Thymus (tissue), 11 donors: ENCODE measurements around the gene SELENOP. TPM values are rescaled to one million over a fixed set of nuclear protein-coding genes. Genes with fewer than 3 reads are reported as not detected.
"Not testable (repeated sequence)": the region's sequence is repeated elsewhere in the genome, so short reads cannot be mapped to it uniquely, and the experiment has no call there.

Experiments used
- DNase-seq, 9 donors: peaks; one replicate each; pipeline ENCODE4 v3.0.0-alpha.2; 2013; ENCODE audit warnings: low spot score in 9 of 9, low read depth in 6 of 9, missing footprints in 1 of 9
- H3K27ac ChIP-seq, 2 donors: one replicate each; pipeline ENCODE4 v1.5.1; 2013; ENCODE audit warnings: control low read depth in 1 of 2, low read depth in 1 of 2, low read length in 1 of 2, mild to moderate bottlenecking in 1 of 2, moderate library complexity in 1 of 2
- H3K27me3 ChIP-seq, 2 donors: one replicate each; pipeline ENCODE4 v1.5.1; 2013; ENCODE audit warnings: low read length in 1 of 2; ENCODE audit not compliant: control insufficient read depth in 2 of 2, insufficient read depth in 1 of 2
- H3K36me3 ChIP-seq, 2 donors: one replicate each; pipeline ENCODE4 v1.5.1; 2013; ENCODE audit warnings: low read length in 1 of 2, mild to moderate bottlenecking in 1 of 2, moderate library complexity in 1 of 2; ENCODE audit not compliant: control insufficient read depth in 2 of 2, insufficient read depth in 2 of 2
- H3K4me1 ChIP-seq, 2 donors: one replicate each; pipeline ENCODE4 v1.5.1; 2013; ENCODE audit warnings: low read length in 2 of 2; ENCODE audit not compliant: control insufficient read depth in 2 of 2, insufficient read depth in 2 of 2
- H3K4me3 ChIP-seq, 2 donors: one replicate each; pipeline ENCODE4 v1.5.1; 2013; ENCODE audit warnings: low read length in 2 of 2, control low read depth in 1 of 2, mild to moderate bottlenecking in 1 of 2
- H3K9me3 ChIP-seq, 2 donors: one replicate each; pipeline ENCODE4 v1.5.1; 2013; ENCODE audit warnings: low read length in 1 of 2, mild to moderate bottlenecking in 1 of 2; ENCODE audit not compliant: control insufficient read depth in 2 of 2, insufficient read depth in 1 of 2
- WGBS: extraction: QIAGEN DNeasy Blood & Tissue Kit; methylation state at CpG from one replicate; pipeline ENCODE4 v1.1.7; 2013; 5-methylcytosine and 5-hydroxymethylcytosine counted together
- polyA plus RNA-seq: library from polyadenylated mRNA; stranded (reverse); fragments of 200-250 nt; gene quantifications from one replicate; pipeline ENCODE4 v1.2.3, GENCODE V29; 2013
- total RNA-seq: library from RNA; stranded (reverse); fragments of 120-200 nt; gene quantifications from one replicate; pipeline ENCODE4 v1.2.4, GENCODE V29; 2013
- donor health status: healthy.

SELENOP gene
- total and polyA plus RNA-seq, 2 donors, result 104 to 115 TPM

DNA sequence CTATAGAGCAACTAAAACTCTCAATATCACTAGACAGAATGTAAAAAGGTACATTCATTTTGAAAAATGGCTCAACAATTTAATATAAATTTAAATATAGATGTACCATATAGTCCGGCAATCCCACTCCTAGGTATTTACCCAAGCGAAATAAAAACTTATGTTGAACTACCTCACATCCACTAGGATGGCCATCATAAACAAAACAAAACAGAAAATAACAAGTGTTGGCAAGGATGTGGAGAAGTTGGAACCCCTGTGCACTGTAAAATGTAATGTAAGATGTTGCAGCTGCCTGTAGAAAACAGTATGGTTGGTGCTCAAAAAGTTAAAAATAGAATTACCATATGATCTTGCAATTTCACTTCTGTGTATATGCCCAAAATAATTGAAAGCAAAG, 36.9 kb upstream of the SELENOP start:
- no peak overlapping the region for H3K27ac ChIP-seq
- no peaks in the 10 kb centered on the region for H3K36me3 ChIP-seq
- DNase-seq, result no peak
- H3K4me3 ChIP-seq, result no peak overlapping the region
- H3K27me3 ChIP-seq, result no peaks in the 10 kb centered on the region
- no peaks in the 10 kb centered on the region for H3K9me3 ChIP-seq
- 95% methylated on average over 2 of the region's 2 CpGs for WGBS
- no peaks in the 10 kb centered on the region for H3K4me1 ChIP-seq

GRCh38 chr5:42844408-42844807, 32.7 kb upstream of the SELENOP start:
- H3K4me1 ChIP-seq, DNase-seq, H3K27ac ChIP-seq, H3K27me3 ChIP-seq, H3K4me3 ChIP-seq, H3K9me3 ChIP-seq, H3K36me3 ChIP-seq: not testable (repeated sequence)
- 98% methylated on average over 4 of the region's 4 CpGs for WGBS

DNA sequence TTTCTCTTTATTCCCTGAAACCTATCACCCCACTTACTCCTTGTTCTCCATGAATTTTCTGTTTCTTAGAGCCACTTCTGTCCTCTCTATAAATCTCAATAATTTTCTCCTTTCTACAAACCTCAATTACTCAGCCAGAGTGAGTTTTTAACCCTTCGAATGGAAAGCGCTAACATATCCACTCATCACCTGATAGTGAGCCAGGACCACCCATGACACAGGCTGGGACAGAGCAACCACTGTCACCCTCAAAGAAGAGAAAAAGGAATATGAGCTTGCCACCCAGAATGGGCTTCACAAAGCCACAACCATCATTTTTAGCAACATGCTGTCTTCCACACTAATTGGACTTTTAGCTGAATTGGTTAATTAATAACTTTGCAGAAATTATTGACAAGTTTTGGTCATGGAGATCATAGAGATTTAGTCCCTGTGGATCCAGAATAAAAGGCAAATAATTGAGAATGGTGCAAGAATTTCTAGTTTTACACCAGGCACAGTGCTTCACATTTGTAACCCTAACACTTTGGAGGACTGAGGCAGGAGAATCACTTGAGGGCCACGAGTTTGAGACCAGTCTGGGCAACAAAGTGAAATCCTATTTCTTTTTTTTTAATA, 32.1 kb upstream of the SELENOP start:
- Histone ChIP-seq H3K27ac (no peak overlapping the region), H3K4me3 (no peak overlapping the region), H3K4me1 (no peaks in the 10 kb centered on the region), H3K9me3 (no peaks in the 10 kb centered on the region), H3K36me3 (no peaks in the 10 kb centered on the region), H3K27me3 (no peaks in the 10 kb centered on the region)
- DNase-seq, result no peak
- WGBS, result 86% methylated on average over 3 of the region's 3 CpGs

DNA sequence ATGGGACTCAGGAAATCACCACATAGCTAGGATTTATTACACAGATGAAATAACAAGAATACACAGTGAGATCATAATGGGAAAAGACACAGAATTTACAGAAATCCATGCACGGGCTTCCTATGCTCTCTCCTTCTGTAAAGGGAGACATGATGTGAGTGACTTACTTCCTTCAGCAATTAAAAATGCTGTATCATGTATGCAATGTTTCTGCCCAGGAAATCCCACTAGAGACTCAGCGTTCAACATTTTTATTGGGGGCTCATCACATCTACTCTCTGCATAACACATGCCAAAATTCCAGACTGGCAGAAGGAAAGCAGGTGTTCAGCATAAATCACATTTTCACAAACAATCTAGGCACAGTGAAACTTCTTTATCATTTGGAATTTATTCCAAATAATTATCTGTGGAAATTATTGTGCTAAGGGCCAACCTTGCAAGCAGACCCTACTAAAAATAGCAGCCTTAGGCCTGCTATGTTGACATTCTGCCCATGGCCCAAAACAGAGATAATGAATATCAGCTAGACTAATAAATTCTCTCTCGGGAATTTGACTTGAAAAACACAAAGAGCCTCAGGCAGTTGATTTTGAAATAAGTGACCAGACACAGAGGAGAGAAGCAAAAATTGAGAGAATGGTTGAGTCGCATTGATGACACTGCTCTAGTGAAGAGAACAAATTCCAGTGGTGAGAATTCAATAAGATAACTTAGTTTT, 31.4 kb upstream of the SELENOP start:
- Histone ChIP-seq H3K4me1 (no peaks in the 10 kb centered on the region), H3K27me3 (no peaks in the 10 kb centered on the region), H3K4me3 (no peak overlapping the region), H3K9me3 (no peaks in the 10 kb centered on the region), H3K36me3 (no peaks in the 10 kb centered on the region), H3K27ac (no peak overlapping the region)
- DNase-seq, result no peak
- WGBS, result 93% methylated on average over 4 of the region's 4 CpGs

DNA sequence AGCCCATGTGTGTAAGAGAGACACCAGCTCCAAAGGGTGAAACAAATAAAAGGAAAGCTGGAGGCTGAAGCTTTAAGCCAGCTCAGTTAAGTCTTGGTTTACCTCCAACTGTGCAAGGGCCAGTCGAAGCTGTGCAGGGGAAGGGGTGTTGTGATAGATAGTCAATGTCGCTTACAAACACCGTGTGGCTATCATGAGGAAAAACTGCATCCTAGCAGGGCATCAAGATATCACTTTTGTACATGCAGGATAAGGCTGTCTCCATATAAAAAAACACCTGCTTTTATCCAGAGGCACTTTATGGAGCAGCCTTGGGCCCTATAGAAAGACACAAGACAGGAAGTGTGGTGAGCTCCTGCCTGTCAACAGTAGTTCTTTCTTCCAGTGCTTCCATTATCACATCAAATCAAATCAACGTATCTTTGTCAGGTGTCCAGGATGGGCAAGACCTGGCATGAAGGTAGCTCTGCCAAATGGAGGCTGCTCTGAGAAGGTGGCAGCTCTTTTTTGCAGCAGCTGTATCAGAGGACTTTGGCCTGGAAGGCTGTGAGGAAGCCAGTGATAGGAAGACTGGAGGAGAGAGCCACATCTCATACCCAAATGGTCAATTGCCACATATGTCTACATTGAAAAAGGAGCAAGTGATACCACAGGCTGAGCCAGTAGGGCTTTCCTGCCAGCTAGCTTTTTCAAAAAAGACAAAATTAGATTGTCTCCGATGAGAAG, 29.3 kb upstream of the SELENOP start:
- H3K9me3 ChIP-seq, result peaks cover 0 to 6% of the 10 kb centered on the region in 2 donors
- 94% methylated on average over 5 of the region's 5 CpGs for WGBS
- no peak overlapping the region for H3K27ac ChIP-seq
- no peak overlapping the region for H3K4me3 ChIP-seq
- no peaks in the 10 kb centered on the region for H3K36me3 ChIP-seq
- H3K4me1 ChIP-seq, result no peaks in the 10 kb centered on the region
- no peaks in the 10 kb centered on the region for H3K27me3 ChIP-seq
- no peak for DNase-seq

GRCh38 chr5:42840269-42840668, 28.6 kb upstream of the SELENOP start:
- H3K27ac ChIP-seq, result peak overlapping the region in 1 of 2 donors; percentile 53
- no peaks in the 10 kb centered on the region for H3K4me1 ChIP-seq
- WGBS, result 48% methylated on average over 6 of the region's 6 CpGs
- DNase-seq, result peak in 3 of 9 donors; percentile 2 to 14 (median 3)
- H3K27me3 ChIP-seq, result no peaks in the 10 kb centered on the region
- H3K4me3 ChIP-seq, result no peak overlapping the region
- peaks cover 0 to 7% of the 10 kb centered on the region in 2 donors for H3K9me3 ChIP-seq
- no peaks in the 10 kb centered on the region for H3K36me3 ChIP-seq

DNA sequence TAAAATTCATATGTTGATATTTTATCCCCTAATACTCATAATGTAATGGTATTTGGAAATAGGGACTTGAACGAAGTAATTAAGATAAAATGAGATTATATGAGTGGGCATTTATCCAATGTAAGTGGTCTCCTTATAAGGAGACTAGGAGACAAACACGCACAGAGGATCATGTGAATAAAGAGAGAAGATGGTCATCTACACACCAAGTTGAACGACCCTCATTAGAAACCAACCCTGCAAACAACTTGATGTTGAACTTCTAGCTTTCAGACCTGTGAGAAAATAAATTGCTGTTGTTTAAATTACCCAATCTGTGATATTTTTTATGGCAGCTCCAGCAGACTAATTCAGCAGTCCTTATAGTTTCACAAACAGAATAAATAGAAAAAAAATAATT, 27.5 kb upstream of the SELENOP start:
- WGBS, result 91% methylated on average over 3 of the region's 3 CpGs
- no peaks in the 10 kb centered on the region for H3K27me3 ChIP-seq

GRCh38 chr5:42837601-42838000, 25.9 kb upstream of the SELENOP start:
- no peaks in the 10 kb centered on the region for H3K4me1 ChIP-seq
- H3K36me3 ChIP-seq, result no peaks in the 10 kb centered on the region
- WGBS, result 92% methylated on average over 3 of the region's 3 CpGs
- no peak overlapping the region for H3K4me3 ChIP-seq
- peaks cover 0 to 7% of the 10 kb centered on the region in 2 donors for H3K9me3 ChIP-seq
- H3K27ac ChIP-seq, result no peak overlapping the region
- DNase-seq, result no peak
- no peaks in the 10 kb centered on the region for H3K27me3 ChIP-seq

More for the DNA sequence above, 27.5 kb upstream of the SELENOP start:
- no peak overlapping the region for H3K4me3 ChIP-seq
- no peaks in the 10 kb centered on the region for H3K36me3 ChIP-seq
- peaks cover 0 to 7% of the 10 kb centered on the region in 2 donors for H3K9me3 ChIP-seq
- no peaks in the 10 kb centered on the region for H3K4me1 ChIP-seq
- H3K27ac ChIP-seq, result no peak overlapping the region
- DNase-seq, result no peak

- Histone ChIP-seq H3K4me1 (no peaks in the 10 kb centered on the region), H3K27ac (no peak overlapping the region), H3K27me3 (no peaks in the 10 kb centered on the region), H3K4me3 (no peak overlapping the region), H3K36me3 (no peaks in the 10 kb centered on the region), H3K9me3 (peaks cover 0 to 7% of the 10 kb centered on the region in 2 donors)
- 98% methylated on average over 25 of the region's 25 CpGs for WGBS
- DNase-seq, result no peak
These were observed 24.5 kb upstream of the SELENOP start for GRCh38 chr5:42836070-42836769.
